ENCODE data around the gene SPARCL1. TPM values are rescaled to one million over a fixed set of nuclear protein-coding genes. Genes with fewer than 3 reads are reported as not detected.

SPARCL1 gene
- total and polyA plus RNA-seq, 2 donors (not counting 1 experiment from before 2014, with no cell fraction given) = 0.64 to 4.1 TPM

DNA sequence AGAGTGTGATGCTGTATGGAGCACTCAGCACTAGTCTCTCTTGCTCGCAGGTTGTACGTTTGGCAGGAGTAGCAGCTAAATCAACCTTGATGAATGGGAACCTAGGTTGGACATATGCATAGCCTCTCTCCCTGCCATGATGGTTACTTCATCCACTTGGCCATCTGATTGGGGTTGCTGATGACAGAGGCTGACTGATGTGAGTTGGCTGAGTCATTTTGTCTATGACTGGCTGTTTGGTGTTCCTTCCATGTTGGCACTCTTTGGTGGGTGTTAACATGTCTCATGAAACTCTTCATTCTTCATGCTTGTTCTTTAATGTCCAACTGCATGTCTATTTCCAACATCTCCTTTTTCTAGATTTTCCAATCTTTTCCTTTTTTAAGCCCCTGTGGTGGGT, 31.6 kb upstream of the SPARCL1 start:
- Histone ChIP-seq H3K4me1 (ENCODE audit: control insufficient read depth, extremely low read depth, insufficient read depth, low read length) (no peaks in the 10 kb centered on the region), H3K4me2 (ENCODE audit: extremely low read depth, insufficient read depth, low read length) (no peak overlapping the region), H2AFZ (ENCODE audit: low read length) (no peak overlapping the region), H3K27ac (ENCODE audit: insufficient read depth, low read length) (no peak overlapping the region), H3K79me2 (ENCODE audit: control insufficient read depth, insufficient read depth, low read length) (no peaks in the 10 kb centered on the region), H3K9ac (ENCODE audit: insufficient read depth, low read length) (no peak overlapping the region), H4K20me1 (ENCODE audit: control insufficient read depth, extremely low read depth, insufficient read depth, low read length) (no peaks in the 10 kb centered on the region), H3K4me3 (replicated peaks in 1 of 4; ENCODE audit: control extremely low read depth in 1 of 4, insufficient read depth in 1 of 4, low read depth in 3 of 4, low read length in 4 of 4) (no peak overlapping the region), H3K27me3 (ENCODE audit: control insufficient read depth, insufficient read depth, low read length) (no peaks in the 10 kb centered on the region), H3K36me3 (ENCODE audit: control insufficient read depth, insufficient read depth, low read length) (no peaks in the 10 kb centered on the region), H3K9me3 (ENCODE audit: control insufficient read depth, insufficient read depth, low read depth, low read length) (no peaks in the 10 kb centered on the region)
- DNase-seq (ENCODE audit: low read depth in 2 of 2) = no peak
- TF ChIP-seq CTCF (conservative IDR thresholded peaks at IDR 0.05 in 1 of 2, IDR thresholded peaks at IDR 0.05 in 1 of 2; ENCODE audit: low read depth in 1 of 2, low read length in 2 of 2) (no peak), EZH2 (IDR thresholded peaks at IDR 0.05; ENCODE audit: low read length, missing control alignments) (no peak)

DNA sequence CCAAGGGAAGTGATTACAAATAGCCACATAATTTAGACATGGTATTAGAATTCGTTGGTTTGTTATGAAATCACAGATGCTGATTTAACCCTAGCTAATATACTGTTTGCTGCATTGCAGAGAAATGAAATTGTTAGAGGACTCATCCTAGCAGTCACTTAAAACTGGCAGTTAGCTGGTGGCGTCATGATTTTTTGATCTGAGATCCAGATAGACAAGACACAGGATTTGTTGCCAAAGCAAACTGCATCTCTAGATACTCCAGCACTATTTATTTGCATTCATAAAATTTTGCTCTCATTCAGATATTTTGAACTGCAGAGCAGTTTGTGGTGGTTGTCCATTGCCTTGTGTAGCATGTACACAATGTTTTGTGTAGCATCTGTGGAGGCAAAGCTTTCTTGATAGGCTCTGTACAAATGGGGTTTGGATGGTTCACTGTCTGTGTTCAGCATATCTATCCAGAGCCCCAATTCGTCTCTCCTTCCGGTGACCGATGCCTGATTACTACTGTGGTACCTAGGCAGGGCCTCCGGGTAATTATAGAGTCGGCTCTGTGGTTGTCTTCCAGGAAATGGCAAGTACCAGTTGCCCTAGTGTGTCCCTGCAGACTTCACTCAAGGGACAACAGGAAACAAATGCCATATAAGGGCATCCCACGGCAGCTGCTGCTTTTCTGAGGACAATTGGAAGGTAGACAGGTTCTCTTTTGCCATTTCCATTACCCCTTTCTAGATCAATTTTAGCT, 30.1 kb upstream of the SPARCL1 start:
- Histone ChIP-seq H3K9me3 (ENCODE audit: control insufficient read depth, insufficient read depth, low read depth, low read length) (no peaks in the 10 kb centered on the region), H3K4me3 (replicated peaks in 1 of 4; ENCODE audit: control extremely low read depth in 1 of 4, insufficient read depth in 1 of 4, low read depth in 3 of 4, low read length in 4 of 4) (no peak overlapping the region), H2AFZ (ENCODE audit: low read length) (no peak overlapping the region), H4K20me1 (ENCODE audit: control insufficient read depth, extremely low read depth, insufficient read depth, low read length) (no peaks in the 10 kb centered on the region), H3K27me3 (ENCODE audit: control insufficient read depth, insufficient read depth, low read length) (no peaks in the 10 kb centered on the region), H3K4me1 (ENCODE audit: control insufficient read depth, extremely low read depth, insufficient read depth, low read length) (no peaks in the 10 kb centered on the region), H3K4me2 (ENCODE audit: extremely low read depth, insufficient read depth, low read length) (no peak overlapping the region), H3K9ac (ENCODE audit: insufficient read depth, low read length) (no peak overlapping the region), H3K79me2 (ENCODE audit: control insufficient read depth, insufficient read depth, low read length) (no peaks in the 10 kb centered on the region), H3K36me3 (ENCODE audit: control insufficient read depth, insufficient read depth, low read length) (no peaks in the 10 kb centered on the region), H3K27ac (ENCODE audit: insufficient read depth, low read length) (no peak overlapping the region)
- no peak for TF ChIP-seq EZH2 (IDR thresholded peaks at IDR 0.05; ENCODE audit: low read length, missing control alignments)
- TF ChIP-seq CTCF (conservative IDR thresholded peaks at IDR 0.05 in 1 of 2, IDR thresholded peaks at IDR 0.05 in 1 of 2; ENCODE audit: low read depth in 1 of 2, low read length in 2 of 2) = no peak
- DNase-seq (ENCODE audit: low read depth in 2 of 2) = no peak

GRCh38 chr4:87557348-87557747, 28.2 kb upstream of the SPARCL1 start:
- Histone ChIP-seq H4K20me1 (ENCODE audit: control insufficient read depth, extremely low read depth, insufficient read depth, low read length) (no peaks in the 10 kb centered on the region), H3K27me3 (ENCODE audit: control insufficient read depth, insufficient read depth, low read length) (no peaks in the 10 kb centered on the region), H3K4me1 (ENCODE audit: control insufficient read depth, extremely low read depth, insufficient read depth, low read length) (no peaks in the 10 kb centered on the region), H3K36me3 (ENCODE audit: control insufficient read depth, insufficient read depth, low read length) (no peaks in the 10 kb centered on the region), H3K4me2 (ENCODE audit: extremely low read depth, insufficient read depth, low read length) (no peak overlapping the region), H3K4me3 (replicated peaks in 1 of 4; ENCODE audit: control extremely low read depth in 1 of 4, insufficient read depth in 1 of 4, low read depth in 3 of 4, low read length in 4 of 4) (no peak overlapping the region), H2AFZ (ENCODE audit: low read length) (no peak overlapping the region), H3K27ac (ENCODE audit: insufficient read depth, low read length) (no peak overlapping the region), H3K9ac (ENCODE audit: insufficient read depth, low read length) (no peak overlapping the region), H3K79me2 (ENCODE audit: control insufficient read depth, insufficient read depth, low read length) (no peaks in the 10 kb centered on the region), H3K9me3 (ENCODE audit: control insufficient read depth, insufficient read depth, low read depth, low read length) (no peaks in the 10 kb centered on the region)
- TF ChIP-seq CTCF (conservative IDR thresholded peaks at IDR 0.05 in 1 of 2, IDR thresholded peaks at IDR 0.05 in 1 of 2; ENCODE audit: low read depth in 1 of 2, low read length in 2 of 2) = no peak
- no peak for TF ChIP-seq EZH2 (IDR thresholded peaks at IDR 0.05; ENCODE audit: low read length, missing control alignments)
- no peak for DNase-seq (ENCODE audit: low read depth in 2 of 2)
